ENCODE data around the gene ANKH.
A peak's percentile ranks its signal among the peaks of the same experiment; 100 is the strongest.

The ANKH gene

GRCh38 chr5:14834584-14835550, 36.7 kb downstream of the ANKH start:
- H3K27me3 ChIP-seq (ENCODE audit: insufficient read depth, low read length, poor library complexity, severe bottlenecking) = no peaks in the 10 kb centered on the region
- H2AFZ ChIP-seq (ENCODE audit: low read length) = no peak overlapping the region
- no peaks in the 10 kb centered on the region for H3K9me2 ChIP-seq (replicated peaks; ENCODE audit: low read depth, low read length)
- H3K4me2 ChIP-seq (ENCODE audit: low read depth, low read length, poor library complexity, severe bottlenecking) = peak overlapping the region; percentile 39
- peaks cover 7% of the 10 kb centered on the region for H4K20me1 ChIP-seq (ENCODE audit: insufficient read depth, low read length, poor library complexity, severe bottlenecking)
- peaks cover 41% of the 10 kb centered on the region for H3K79me2 ChIP-seq (ENCODE audit: insufficient read depth, low read length)
- peaks cover 8% of the 10 kb centered on the region; the same call in 1 of the 2 replicates for H3K36me3 ChIP-seq (ENCODE audit: insufficient read depth, low read length)
- no peak overlapping the region for H3K4me3 ChIP-seq (ENCODE audit: low read length, poor library complexity, severe bottlenecking)
- H3K4me1 ChIP-seq (ENCODE audit: insufficient read depth, low read length, poor library complexity, severe bottlenecking) = peaks cover 6% of the 10 kb centered on the region
- H3K9ac ChIP-seq (ENCODE audit: low read depth, low read length, poor library complexity, severe bottlenecking) = no peak overlapping the region
- no peaks in the 10 kb centered on the region for H3F3A ChIP-seq (ENCODE audit: low read depth)
- H3K9me3 ChIP-seq (ENCODE audit: insufficient read depth, low read depth, low read length) = no peaks in the 10 kb centered on the region
- TF ChIP-seq CTCF (conservative IDR thresholded peaks at IDR 0.05; ENCODE audit: low read length) (no peak), EZH2phosphoT487 (IDR thresholded peaks at IDR 0.05; ENCODE audit: borderline replicate concordance) (no peak)

- H3K9me2 ChIP-seq (replicated peaks; ENCODE audit: low read depth, low read length) = no peaks in the 10 kb centered on the region
- peaks cover 41% of the 10 kb centered on the region for H3K79me2 ChIP-seq (ENCODE audit: insufficient read depth, low read length)
- H3K9me3 ChIP-seq (ENCODE audit: insufficient read depth, low read depth, low read length) = no peaks in the 10 kb centered on the region
- no peaks in the 10 kb centered on the region for H3F3A ChIP-seq (ENCODE audit: low read depth)
- H2AFZ ChIP-seq (ENCODE audit: low read length) = no peak overlapping the region
- no peak overlapping the region for H3K4me2 ChIP-seq (ENCODE audit: low read depth, low read length, poor library complexity, severe bottlenecking)
- peaks cover 6% of the 10 kb centered on the region for H3K4me1 ChIP-seq (ENCODE audit: insufficient read depth, low read length, poor library complexity, severe bottlenecking)
- no peak overlapping the region for H3K4me3 ChIP-seq (ENCODE audit: low read length, poor library complexity, severe bottlenecking)
- H4K20me1 ChIP-seq (ENCODE audit: insufficient read depth, low read length, poor library complexity, severe bottlenecking) = peaks cover 7% of the 10 kb centered on the region
- H3K27me3 ChIP-seq (ENCODE audit: insufficient read depth, low read length, poor library complexity, severe bottlenecking) = no peaks in the 10 kb centered on the region
- peaks cover 8% of the 10 kb centered on the region; the same call in 1 of the 2 replicates for H3K36me3 ChIP-seq (ENCODE audit: insufficient read depth, low read length)
- no peak for TF ChIP-seq CTCF (conservative IDR thresholded peaks at IDR 0.05; ENCODE audit: low read length)
- no peak overlapping the region for H3K9ac ChIP-seq (ENCODE audit: low read depth, low read length, poor library complexity, severe bottlenecking)
Observed at GRCh38 chr5:14834062-14834461, 37.5 kb downstream of the ANKH start.

- peaks cover 57% of the 10 kb centered on the region for H3K79me2 ChIP-seq (ENCODE audit: insufficient read depth, low read length)
- no peaks in the 10 kb centered on the region for H3K36me3 ChIP-seq (ENCODE audit: insufficient read depth, low read length)
- H3K9ac ChIP-seq (ENCODE audit: low read depth, low read length, poor library complexity, severe bottlenecking) = no peak overlapping the region
- H3K4me3 ChIP-seq (ENCODE audit: low read length, poor library complexity, severe bottlenecking) = no peak overlapping the region
- no peaks in the 10 kb centered on the region for H3K9me2 ChIP-seq (replicated peaks; ENCODE audit: low read depth, low read length)
- H3K27me3 ChIP-seq (ENCODE audit: insufficient read depth, low read length, poor library complexity, severe bottlenecking) = no peaks in the 10 kb centered on the region
- H4K20me1 ChIP-seq (ENCODE audit: insufficient read depth, low read length, poor library complexity, severe bottlenecking) = peaks cover 7% of the 10 kb centered on the region
- H3K9me3 ChIP-seq (ENCODE audit: insufficient read depth, low read depth, low read length) = no peaks in the 10 kb centered on the region
- H3K4me2 ChIP-seq (ENCODE audit: low read depth, low read length, poor library complexity, severe bottlenecking) = no peak overlapping the region
- no peaks in the 10 kb centered on the region for H3F3A ChIP-seq (ENCODE audit: low read depth)
- TF ChIP-seq EZH2phosphoT487 (IDR thresholded peaks at IDR 0.05; ENCODE audit: borderline replicate concordance) = no peak
- TF ChIP-seq CTCF (conservative IDR thresholded peaks at IDR 0.05; ENCODE audit: low read length) = no peak
- H3K4me1 ChIP-seq (ENCODE audit: insufficient read depth, low read length, poor library complexity, severe bottlenecking) = peaks cover 6% of the 10 kb centered on the region
- no peak overlapping the region for H2AFZ ChIP-seq (ENCODE audit: low read length)
Observed at GRCh38 chr5:14831006-14831338, 40.6 kb downstream of the ANKH start.
